ENCODE measurements around the gene TRMT10B.
"Not testable (repeated sequence)": the region's sequence is repeated elsewhere in the genome, so short reads cannot be mapped to it uniquely, and the experiment has no call there.

The TRMT10B gene

GRCh38 chr9:37790096-37790495 lies 36.5 kb downstream of the TRMT10B start:
- DNase-seq (ENCODE audit: low read depth, low spot score): no peak
- no peak overlapping the region for H3K4me3 ChIP-seq (ENCODE audit: low read length)

- H3K4me3 ChIP-seq (ENCODE audit: low read length): no peak overlapping the region
- DNase-seq (ENCODE audit: low read depth, low spot score): no peak
These were observed 38.5 kb downstream of the TRMT10B start for GRCh38 chr9:37792122-37792521.

- no peak overlapping the region for H3K4me3 ChIP-seq (ENCODE audit: low read length)
- DNase-seq (ENCODE audit: low read depth, low spot score): no peak
These were observed 42.6 kb downstream of the TRMT10B start for GRCh38 chr9:37796232-37796631.

GRCh38 chr9:37798677-37799076 lies 45.1 kb downstream of the TRMT10B start:
- no peak overlapping the region for H3K4me3 ChIP-seq (ENCODE audit: low read length)
- DNase-seq (ENCODE audit: low read depth, low spot score): no peak

GRCh38 chr9:37800631-37801286 lies 47.2 kb downstream of the TRMT10B start, which contains the start of gene DCAF10:
Gene DCAF10 (plus strand): TSS chr9:37800797. CDS start chr9:37800867, 70 bp downstream.
- peak within 1 kb of the TSS; percentile 92 for H3K4me3 ChIP-seq (ENCODE audit: low read length)
- DNase-seq (ENCODE audit: low read depth, low spot score): peak; percentile 67

- peak overlapping the region; percentile 92 for H3K4me3 ChIP-seq (ENCODE audit: low read length)
- no peak for DNase-seq (ENCODE audit: low read depth, low spot score)
These were observed 47.8 kb downstream of the TRMT10B start for GRCh38 chr9:37801287-37801850.

GRCh38 chr9:37801959-37802711 lies 48.5 kb downstream of the TRMT10B start:
- H3K4me3 ChIP-seq (ENCODE audit: low read length): peak overlapping the region; percentile 92
- DNase-seq (ENCODE audit: low read depth, low spot score): no peak

GRCh38 chr9:37806271-37806670 lies 52.7 kb downstream of the TRMT10B start:
- no peak overlapping the region for H3K4me3 ChIP-seq (ENCODE audit: low read length)
- DNase-seq (ENCODE audit: low read depth, low spot score): no peak

- not testable (repeated sequence) for H3K4me3 ChIP-seq (ENCODE audit: low read length); DNase-seq (ENCODE audit: low read depth, low spot score)
These were observed 56.1 kb downstream of the TRMT10B start for GRCh38 chr9:37809676-37810075.

GRCh38 chr9:37811906-37812476 lies 58.4 kb downstream of the TRMT10B start:
- DNase-seq (ENCODE audit: low read depth, low spot score): no peak
- H3K4me3 ChIP-seq (ENCODE audit: low read length): no peak overlapping the region

- no peak for DNase-seq (ENCODE audit: low read depth, low spot score)
- no peak overlapping the region for H3K4me3 ChIP-seq (ENCODE audit: low read length)
These were observed 59.3 kb downstream of the TRMT10B start for GRCh38 chr9:37812773-37813379.

- H3K4me3 ChIP-seq (ENCODE audit: low read length): no peak overlapping the region
- no peak for DNase-seq (ENCODE audit: low read depth, low spot score)
These were observed 65.2 kb downstream of the TRMT10B start for GRCh38 chr9:37818849-37819248.

GRCh38 chr9:37820142-37820541 lies 66.5 kb downstream of the TRMT10B start:
- DNase-seq (ENCODE audit: low read depth, low spot score): no peak
- H3K4me3 ChIP-seq (ENCODE audit: low read length): no peak overlapping the region

GRCh38 chr9:37825174-37825573 lies 71.6 kb downstream of the TRMT10B start:
- not testable (repeated sequence) for H3K4me3 ChIP-seq (ENCODE audit: low read length); DNase-seq (ENCODE audit: low read depth, low spot score)

GRCh38 chr9:37827483-37828165 lies 74.0 kb downstream of the TRMT10B start:
- no peak for DNase-seq (ENCODE audit: low read depth, low spot score)

More at GRCh38 chr9:37827483-37828165, 74.0 kb downstream of the TRMT10B start:
- H3K4me3 ChIP-seq (ENCODE audit: low read length): no peak overlapping the region
